GM19397 (cell line): ENCODE data around the gene ST7.
A peak's percentile ranks its signal among the peaks of the same experiment; 100 is the strongest.
"Not testable (repeated sequence)": the region's sequence is repeated elsewhere in the genome, so short reads cannot be mapped to it uniquely, and the experiment has no call there.

ENCODE experiments used
- ATAC-seq: cut with Tn5 transposase; IDR thresholded peaks from one replicate; pipeline ENCODE4 v1.9.1; 2021; ENCODE audit warnings: mild to moderate bottlenecking, moderate library complexity; ENCODE audit not compliant: unreplicated experiment

The ST7 gene

GRCh38 chr7:117023325-117023854 lies 70.1 kb downstream of the ST7 start:
- no peak for ATAC-seq

GRCh38 chr7:117024811-117025210 lies 71.5 kb downstream of the ST7 start:
- no peak for ATAC-seq

GRCh38 chr7:117025891-117026290 lies 72.6 kb downstream of the ST7 start:
- ATAC-seq, result no peak

- not testable (repeated sequence) for ATAC-seq
Measured at GRCh38 chr7:117030346-117030745, 77.0 kb downstream of the ST7 start.

- not testable (repeated sequence) for ATAC-seq
Measured at GRCh38 chr7:117030793-117031192, 77.5 kb downstream of the ST7 start.

GRCh38 chr7:117032810-117033209 lies 79.5 kb downstream of the ST7 start:
- ATAC-seq, result no peak

- no peak for ATAC-seq
Measured at GRCh38 chr7:117034851-117035464, 81.7 kb downstream of the ST7 start.

GRCh38 chr7:117035465-117035862 lies 82.2 kb downstream of the ST7 start:
- ATAC-seq, result no peak

- no peak for ATAC-seq
Measured at GRCh38 chr7:117036053-117036669, 82.9 kb downstream of the ST7 start.

GRCh38 chr7:117036836-117037235 lies 83.5 kb downstream of the ST7 start:
- no peak for ATAC-seq

- no peak for ATAC-seq
Measured at GRCh38 chr7:117038408-117038807, 85.1 kb downstream of the ST7 start.

GRCh38 chr7:117041007-117041406 lies 87.7 kb downstream of the ST7 start:
- ATAC-seq, result peak; percentile 63

GRCh38 chr7:117041822-117042221 lies 88.5 kb downstream of the ST7 start:
- ATAC-seq, result no peak

GRCh38 chr7:117043108-117043825 lies 90.0 kb downstream of the ST7 start:
- ATAC-seq, result no peak

GRCh38 chr7:117044664-117045063 lies 91.4 kb downstream of the ST7 start:
- no peak for ATAC-seq

GRCh38 chr7:117045927-117046710 lies 92.8 kb downstream of the ST7 start:
- no peak for ATAC-seq

GRCh38 chr7:117047496-117047895 lies 94.2 kb downstream of the ST7 start:
- ATAC-seq, result no peak

GRCh38 chr7:117048114-117048866 lies 95.0 kb downstream of the ST7 start:
- ATAC-seq, result no peak

- no peak for ATAC-seq
Measured at GRCh38 chr7:117048882-117049281, 95.6 kb downstream of the ST7 start.

GRCh38 chr7:117051808-117052207 lies 98.5 kb downstream of the ST7 start:
- no peak for ATAC-seq
